Measurements from ENCODE around the gene ACD.

Gene ACD

GRCh38 chr16:67679935-67680897 lies 20.2 kb upstream of the ACD start:
- Histone ChIP-seq H3K18ac (ENCODE audit: low read length) (no peak overlapping the region), H2BK5ac (ENCODE audit: low read length) (no peak overlapping the region), H3K4me1 (ENCODE audit: control insufficient read depth in 2 of 2, insufficient read depth in 1 of 2, low read depth in 1 of 2, low read length in 2 of 2) (no peaks in the 10 kb centered on the region), H3K4me3 (ENCODE audit: low read length in 2 of 2) (no peak overlapping the region), H4K91ac (ENCODE audit: low read depth, low read length, poor library complexity) (no peak overlapping the region), H2BK120ac (ENCODE audit: low read depth, low read length) (no peak overlapping the region), H2AFZ (ENCODE audit: low read length) (no peak overlapping the region), H2AK5ac (ENCODE audit: low read depth, low read length) (no peak overlapping the region), H3K9me3 (replicated peaks in 1 of 2; ENCODE audit: control insufficient read depth in 2 of 2, insufficient read depth in 1 of 2, low read depth in 1 of 2, low read length in 2 of 2) (no peaks in the 10 kb centered on the region), H4K8ac (ENCODE audit: low read depth, low read length) (no peak overlapping the region), H3K4me2 (ENCODE audit: insufficient read depth, low read length, poor library complexity, severe bottlenecking) (no peak overlapping the region), H3K9ac (ENCODE audit: low read depth, low read length, poor library complexity) (no peak overlapping the region), H3K14ac (ENCODE audit: low read length) (no peak overlapping the region), H3K23ac (ENCODE audit: low read depth, low read length, poor library complexity) (no peak overlapping the region), H2BK15ac (ENCODE audit: low read length) (no peak overlapping the region), H3K27ac (replicated peaks; ENCODE audit: low read length) (no peak overlapping the region), H3K79me1 (ENCODE audit: low read depth, low read length) (no peaks in the 10 kb centered on the region), H2BK12ac (ENCODE audit: low read length) (no peak overlapping the region), H3K36me3 (replicated peaks in 1 of 2; ENCODE audit: control insufficient read depth in 2 of 2, insufficient read depth in 2 of 2, low read length in 2 of 2) (peaks cover 31 to 59% of the 10 kb centered on the region in 2 donors), H3K4ac (ENCODE audit: low read length) (no peak overlapping the region), H3K27me3 (ENCODE audit: control insufficient read depth in 3 of 3, insufficient read depth in 3 of 3, low read depth in 1 of 3, low read length in 3 of 3) (peaks cover 0 to 2% (median 0%) of the 10 kb centered on the region in 3 experiments)
- no CpG with 5 or more reads among the region's 10 CpGs for WGBS, 2 donors (ENCODE audit: extremely low coverage in 2 of 2, insufficient read length in 2 of 2, insufficient replicate concordance in 1 of 2)
- no peak for DNase-seq (ENCODE audit: low spot score)

DNA sequence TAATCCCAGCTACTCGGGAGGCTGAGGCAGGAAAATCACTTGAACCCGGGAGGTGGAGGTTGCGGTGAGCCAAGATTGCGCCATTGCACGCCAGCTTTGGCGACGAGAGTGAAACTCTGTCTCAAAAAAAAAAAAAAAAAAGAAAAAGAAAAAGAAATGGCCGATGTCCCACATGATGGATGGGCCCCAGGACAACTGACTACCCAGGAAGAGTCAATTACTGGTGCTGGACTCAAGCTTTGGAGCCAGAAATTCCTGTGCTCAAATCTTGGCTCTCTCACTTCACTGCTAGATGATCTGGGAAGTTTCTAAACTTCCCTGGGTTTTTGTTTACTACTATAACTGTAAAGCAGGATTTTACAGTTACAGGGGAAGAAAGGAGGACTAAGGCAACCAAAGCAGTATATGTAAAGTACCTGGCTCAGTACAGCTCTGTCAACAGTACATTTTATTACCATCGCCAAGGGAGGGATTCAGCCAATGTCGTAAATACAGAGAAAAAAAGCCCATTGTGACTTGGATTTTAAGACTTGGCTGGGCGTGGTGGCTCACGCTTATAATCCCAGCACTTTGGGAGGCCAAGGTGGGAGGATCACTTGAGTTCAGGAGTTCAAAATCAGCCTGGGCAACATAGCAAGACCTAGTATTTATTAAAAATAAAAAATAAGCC lies 18.4 kb upstream of the ACD start:
- Histone ChIP-seq H3K79me1 (ENCODE audit: low read depth, low read length) (no peaks in the 10 kb centered on the region), H3K4me1 (ENCODE audit: control insufficient read depth in 2 of 2, insufficient read depth in 1 of 2, low read depth in 1 of 2, low read length in 2 of 2) (no peaks in the 10 kb centered on the region), H4K91ac (ENCODE audit: low read depth, low read length, poor library complexity) (no peak overlapping the region), H2BK120ac (ENCODE audit: low read depth, low read length) (no peak overlapping the region), H3K9ac (ENCODE audit: low read depth, low read length, poor library complexity) (no peak overlapping the region), H2BK12ac (ENCODE audit: low read length) (no peak overlapping the region), H3K36me3 (replicated peaks in 1 of 2; ENCODE audit: control insufficient read depth in 2 of 2, insufficient read depth in 2 of 2, low read length in 2 of 2) (peaks cover 29 to 50% of the 10 kb centered on the region in 2 donors), H3K14ac (ENCODE audit: low read length) (no peak overlapping the region), H3K4ac (ENCODE audit: low read length) (no peak overlapping the region), H3K4me2 (ENCODE audit: insufficient read depth, low read length, poor library complexity, severe bottlenecking) (no peak overlapping the region), H4K8ac (ENCODE audit: low read depth, low read length) (no peak overlapping the region), H3K9me3 (replicated peaks in 1 of 2; ENCODE audit: control insufficient read depth in 2 of 2, insufficient read depth in 1 of 2, low read depth in 1 of 2, low read length in 2 of 2) (no peaks in the 10 kb centered on the region), H2AK5ac (ENCODE audit: low read depth, low read length) (no peak overlapping the region), H3K4me3 (ENCODE audit: low read length in 2 of 2) (no peak overlapping the region), H3K27me3 (ENCODE audit: control insufficient read depth in 3 of 3, insufficient read depth in 3 of 3, low read depth in 1 of 3, low read length in 3 of 3) (no peaks in the 10 kb centered on the region), H3K27ac (replicated peaks; ENCODE audit: low read length) (no peak overlapping the region), H3K23ac (ENCODE audit: low read depth, low read length, poor library complexity) (no peak overlapping the region), H3K18ac (ENCODE audit: low read length) (no peak overlapping the region), H2AFZ (ENCODE audit: low read length) (no peak overlapping the region), H2BK5ac (ENCODE audit: low read length) (no peak overlapping the region), H2BK15ac (ENCODE audit: low read length) (no peak overlapping the region)
- no CpG with 5 or more reads among the region's 12 CpGs for WGBS, 2 donors (ENCODE audit: extremely low coverage in 2 of 2, insufficient read length in 2 of 2, insufficient replicate concordance in 1 of 2)
- no peak for DNase-seq (ENCODE audit: low spot score)

DNA sequence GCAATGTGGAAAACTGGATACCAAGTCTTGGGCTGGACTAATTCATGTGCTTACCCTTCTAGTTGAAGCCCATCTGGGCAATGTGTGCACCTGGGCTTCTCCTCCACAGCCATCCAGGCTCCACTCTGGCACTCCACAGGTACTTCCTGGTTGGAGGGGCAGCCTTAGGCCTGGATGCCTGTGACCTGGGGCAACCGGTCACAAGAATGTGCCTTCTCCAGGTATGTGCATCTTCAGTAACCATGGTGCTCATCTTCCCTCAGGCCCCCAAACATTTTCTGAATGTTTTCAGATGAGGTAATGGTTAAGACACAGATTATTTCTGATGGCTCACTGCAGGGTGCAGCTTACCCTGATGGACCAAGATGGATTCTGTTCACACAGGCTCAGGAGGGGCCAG lies 17.7 kb upstream of the ACD start:
- Histone ChIP-seq H3K4me1 (ENCODE audit: control insufficient read depth in 2 of 2, insufficient read depth in 1 of 2, low read depth in 1 of 2, low read length in 2 of 2) (no peaks in the 10 kb centered on the region), H3K4me2 (ENCODE audit: insufficient read depth, low read length, poor library complexity, severe bottlenecking) (no peak overlapping the region), H3K36me3 (replicated peaks in 1 of 2; ENCODE audit: control insufficient read depth in 2 of 2, insufficient read depth in 2 of 2, low read length in 2 of 2) (peaks cover 24 to 42% of the 10 kb centered on the region in 2 donors), H3K27me3 (ENCODE audit: control insufficient read depth in 3 of 3, insufficient read depth in 3 of 3, low read depth in 1 of 3, low read length in 3 of 3) (no peaks in the 10 kb centered on the region), H3K9me3 (replicated peaks in 1 of 2; ENCODE audit: control insufficient read depth in 2 of 2, insufficient read depth in 1 of 2, low read depth in 1 of 2, low read length in 2 of 2) (no peaks in the 10 kb centered on the region), H2AFZ (ENCODE audit: low read length) (no peak overlapping the region), H3K14ac (ENCODE audit: low read length) (no peak overlapping the region), H2BK5ac (ENCODE audit: low read length) (no peak overlapping the region), H2BK15ac (ENCODE audit: low read length) (no peak overlapping the region), H3K79me1 (ENCODE audit: low read depth, low read length) (no peaks in the 10 kb centered on the region), H3K27ac (replicated peaks; ENCODE audit: low read length) (no peak overlapping the region), H2AK5ac (ENCODE audit: low read depth, low read length) (no peak overlapping the region), H2BK120ac (ENCODE audit: low read depth, low read length) (no peak overlapping the region), H4K91ac (ENCODE audit: low read depth, low read length, poor library complexity) (no peak overlapping the region), H3K23ac (ENCODE audit: low read depth, low read length, poor library complexity) (no peak overlapping the region), H4K8ac (ENCODE audit: low read depth, low read length) (no peak overlapping the region), H3K9ac (ENCODE audit: low read depth, low read length, poor library complexity) (no peak overlapping the region), H3K18ac (ENCODE audit: low read length) (no peak overlapping the region), H2BK12ac (ENCODE audit: low read length) (no peak overlapping the region), H3K4me3 (ENCODE audit: low read length in 2 of 2) (no peak overlapping the region), H3K4ac (ENCODE audit: low read length) (no peak overlapping the region)
- DNase-seq (ENCODE audit: low spot score) = no peak
- WGBS, 2 donors (ENCODE audit: extremely low coverage in 2 of 2, insufficient read length in 2 of 2, insufficient replicate concordance in 1 of 2) = no CpG with 5 or more reads among the region's 1 CpG

DNA sequence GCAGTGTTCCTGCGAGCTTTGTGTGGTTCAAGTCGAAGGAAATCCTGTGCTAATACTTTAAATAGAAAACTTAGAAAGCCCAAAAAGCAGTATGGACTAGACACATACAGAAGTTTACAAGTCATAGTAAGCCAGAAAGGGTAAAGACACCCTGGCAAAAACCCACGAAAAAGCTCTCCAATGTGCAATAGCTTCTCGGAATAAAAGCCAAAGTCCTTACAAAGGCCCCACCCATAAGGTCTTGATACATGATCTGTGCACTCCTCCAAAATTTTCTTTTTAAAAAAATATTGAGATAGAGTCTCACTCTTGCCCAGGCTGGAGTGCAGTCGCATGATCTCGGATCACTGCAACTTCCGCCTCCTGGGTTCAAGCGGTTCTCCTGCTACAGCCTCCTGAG lies 16.9 kb upstream of the ACD start:
- Histone ChIP-seq H4K8ac (ENCODE audit: low read depth, low read length) (no peak overlapping the region), H2BK15ac (ENCODE audit: low read length) (no peak overlapping the region), H3K27me3 (ENCODE audit: control insufficient read depth in 3 of 3, insufficient read depth in 3 of 3, low read depth in 1 of 3, low read length in 3 of 3) (no peaks in the 10 kb centered on the region), H3K4me1 (ENCODE audit: control insufficient read depth in 2 of 2, insufficient read depth in 1 of 2, low read depth in 1 of 2, low read length in 2 of 2) (no peaks in the 10 kb centered on the region), H3K9ac (ENCODE audit: low read depth, low read length, poor library complexity) (no peak overlapping the region), H3K4ac (ENCODE audit: low read length) (no peak overlapping the region), H2AFZ (ENCODE audit: low read length) (no peak overlapping the region), H3K79me1 (ENCODE audit: low read depth, low read length) (no peaks in the 10 kb centered on the region), H3K4me3 (ENCODE audit: low read length in 2 of 2) (no peak overlapping the region), H2AK5ac (ENCODE audit: low read depth, low read length) (no peak overlapping the region), H3K27ac (replicated peaks; ENCODE audit: low read length) (no peak overlapping the region), H3K14ac (ENCODE audit: low read length) (no peak overlapping the region), H3K18ac (ENCODE audit: low read length) (no peak overlapping the region), H3K36me3 (replicated peaks in 1 of 2; ENCODE audit: control insufficient read depth in 2 of 2, insufficient read depth in 2 of 2, low read length in 2 of 2) (peaks cover 25 to 36% of the 10 kb centered on the region in 2 donors), H3K23ac (ENCODE audit: low read depth, low read length, poor library complexity) (no peak overlapping the region), H3K4me2 (ENCODE audit: insufficient read depth, low read length, poor library complexity, severe bottlenecking) (no peak overlapping the region), H4K91ac (ENCODE audit: low read depth, low read length, poor library complexity) (no peak overlapping the region), H2BK12ac (ENCODE audit: low read length) (no peak overlapping the region), H2BK5ac (ENCODE audit: low read length) (no peak overlapping the region), H3K9me3 (replicated peaks in 1 of 2; ENCODE audit: control insufficient read depth in 2 of 2, insufficient read depth in 1 of 2, low read depth in 1 of 2, low read length in 2 of 2) (no peaks in the 10 kb centered on the region), H2BK120ac (ENCODE audit: low read depth, low read length) (no peak overlapping the region)
- DNase-seq (ENCODE audit: low spot score) = no peak
- no CpG with 5 or more reads among the region's 8 CpGs for WGBS, 2 donors (ENCODE audit: extremely low coverage in 2 of 2, insufficient read length in 2 of 2, insufficient replicate concordance in 1 of 2)

Data from neuronal stem cell (in vitro differentiated cells).